PC-9 (cell line): Measurements from ENCODE around the gene ALKBH5. TPM values are rescaled to one million over a fixed set of nuclear protein-coding genes. Genes with fewer than 3 reads are reported as not detected.

Source experiments
- BruUV-seq: library from RNA; stranded (reverse); fragments of 400-500 nt; replicated peaks from 2 replicates; lab custom pipeline; 2021; lab: Mats Ljungman, UMichigan
- CTCF ChIA-PET: fragments of 300-600 bp; sonication (Branson Sonifier 250); formaldehyde crosslinking; loops from one replicate; lab custom pipeline; 2022; ENCODE audit warnings: antibody characterized with exemption; lab: Charles Lee
- POLR2A ChIA-PET: fragments of 300-600 bp; sonication (Branson Sonifier 250); formaldehyde crosslinking; loops from one replicate; lab custom pipeline; 2022; ENCODE audit warnings: antibody characterized with exemption; ENCODE audit not compliant: unreplicated experiment; lab: Charles Lee
- DNase-seq, 2 experiments: peaks; one replicate each; pipeline versions ENCODE4 v3.0.0 to v3.0.0-alpha.2; 2015 to 2022; ENCODE audit warnings: mixed read lengths in 1 of 2
- H2AFZ ChIP-seq: fragments of 200-600 bp; sonication (generic); 2 replicates; pipeline ENCODE4 v1.8.1; 2017; ENCODE audit warnings: antibody characterized with exemption
- H3F3A ChIP-seq: fragments of 200-600 bp; sonication (generic); 2 replicates; pipeline ENCODE4 v1.8.1; 2017; ENCODE audit warnings: antibody characterized with exemption, mild to moderate bottlenecking, low read depth; ENCODE audit not compliant: insufficient read depth
- H3K27ac ChIP-seq: fragments of 200-600 bp; sonication (generic); 2 replicates; pipeline ENCODE4 v1.6.1; 2016; ENCODE audit warnings: mixed run types
- H3K27me3 ChIP-seq: fragments of 200-600 bp; sonication (generic); 2 replicates; pipeline ENCODE4 v1.6.1; 2016; ENCODE audit warnings: low read depth, mixed run types; ENCODE audit not compliant: insufficient read depth
- H3K36me3 ChIP-seq: fragments of 200-600 bp; sonication (generic); 2 replicates; pipeline ENCODE4 v1.6.1; 2016; ENCODE audit warnings: low read depth, mixed run types
- H3K4me1 ChIP-seq: fragments of 200-600 bp; sonication (generic); replicated peaks from 2 replicates; pipeline ENCODE4 v1.6.1; 2016; ENCODE audit warnings: mixed run types; ENCODE audit not compliant: insufficient read depth
- H3K4me2 ChIP-seq: fragments of 200-600 bp; sonication (generic); 2 replicates; pipeline ENCODE4 v1.6.1; 2017; ENCODE audit warnings: mixed run types
- H3K4me3 ChIP-seq: fragments of 200-600 bp; sonication (generic); 2 replicates; pipeline ENCODE4 v1.6.1; 2016; ENCODE audit warnings: mixed run types
- H3K79me2 ChIP-seq: fragments of 200-600 bp; sonication (generic); 2 replicates; pipeline ENCODE4 v1.6.1; 2017; ENCODE audit warnings: low read depth, mixed run types
- H3K9me2 ChIP-seq: fragments of 200-600 bp; sonication (generic); 2 replicates; pipeline ENCODE4 v1.8.1; 2017; ENCODE audit warnings: mild to moderate bottlenecking; ENCODE audit not compliant: insufficient read depth
- H3K9me3 ChIP-seq: fragments of 200-600 bp; sonication (generic); 2 replicates; pipeline ENCODE4 v1.8.1; 2016; ENCODE audit warnings: low read depth; ENCODE audit not compliant: insufficient read depth
- H4K20me1 ChIP-seq: fragments of 200-600 bp; sonication (generic); 2 replicates; pipeline ENCODE4 v1.8.1; 2017; ENCODE audit not compliant: insufficient read depth
- EZH2 ChIP-seq: fragments of 200-600 bp; sonication (generic); IDR thresholded peaks from 2 replicates; pipeline ENCODE4 v1.8.0; 2017; ENCODE audit warnings: antibody characterized with exemption, low read depth
- intact Hi-C: fragments of 100-400 bp; cut with micrococcal nuclease; formaldehyde crosslinking; loops from one replicate; pipeline ENCODE4 v1.10.0; 2022; ENCODE audit not compliant: unreplicated experiment
- total RNA-seq: library from RNA; stranded (reverse); gene quantifications from 2 replicates; pipeline ENCODE4 v1.2.3, GENCODE V29; 2021
- TF ChIP-seq, protein P1 (sequence below): fragments of 200-600 bp; sonication (generic); conservative IDR thresholded peaks from 2 replicates; pipeline ENCODE4 v1.6.1; 2017; ENCODE audit warnings: mixed run types, antibody characterized with exemption, mild to moderate bottlenecking, moderate library complexity

ALKBH5 gene
- total RNA-seq, 1 experiment from 2014 or later = 117 TPM

DNA sequence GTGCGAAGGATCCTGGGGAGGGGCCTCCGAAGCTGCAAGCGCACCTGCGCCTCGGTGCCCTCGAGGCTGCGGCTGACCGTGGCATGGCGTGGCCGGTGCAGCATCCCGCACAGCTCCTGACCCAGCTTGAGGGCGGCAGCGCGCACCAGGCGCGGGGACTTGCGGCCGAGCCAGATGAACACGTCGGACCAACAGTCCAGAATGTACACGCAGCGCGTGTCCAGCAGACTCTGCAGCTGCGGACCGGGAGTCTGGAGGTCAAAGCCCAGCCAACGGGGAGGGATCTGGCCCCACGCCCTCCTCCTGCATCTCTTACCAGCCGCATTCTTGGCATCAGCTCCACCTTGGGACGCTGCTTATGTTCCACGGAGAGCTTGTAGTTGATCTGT lies 64.0 kb downstream of the ALKBH5 start:
- Histone ChIP-seq H3K27me3 (no peaks in the 10 kb centered on the region), H4K20me1 (peaks cover 22% of the 10 kb centered on the region), H3K4me1 (no peaks in the 10 kb centered on the region), H3K36me3 (peaks cover 35% of the 10 kb centered on the region), H3K4me3 (no peak overlapping the region), H3K9me3 (no peaks in the 10 kb centered on the region), H3K79me2 (no peaks in the 10 kb centered on the region), H3K4me2 (no peak overlapping the region), H3K27ac (no peak overlapping the region), H3F3A (peaks cover 53% of the 10 kb centered on the region; the same call in 1 of the 2 replicates), H2AFZ (no peak overlapping the region), H3K9me2 (no peaks in the 10 kb centered on the region)
- ChIA-PET POLR2A (interaction anchor here (0.5 to 1.4 kb wide), 2 partner anchors 12 to 15 kb away, joined by 3 to 6 read pairs; no protein-coding TSS in a partner anchor), CTCF (interaction anchor here (0.7 to 1.0 kb wide), 2 partner anchors 12 to 27 kb away, joined by 3 to 4 read pairs; no protein-coding TSS in a partner anchor)
- no TSS peak for BruUV-seq
- TF ChIP-seq, protein P1, sequence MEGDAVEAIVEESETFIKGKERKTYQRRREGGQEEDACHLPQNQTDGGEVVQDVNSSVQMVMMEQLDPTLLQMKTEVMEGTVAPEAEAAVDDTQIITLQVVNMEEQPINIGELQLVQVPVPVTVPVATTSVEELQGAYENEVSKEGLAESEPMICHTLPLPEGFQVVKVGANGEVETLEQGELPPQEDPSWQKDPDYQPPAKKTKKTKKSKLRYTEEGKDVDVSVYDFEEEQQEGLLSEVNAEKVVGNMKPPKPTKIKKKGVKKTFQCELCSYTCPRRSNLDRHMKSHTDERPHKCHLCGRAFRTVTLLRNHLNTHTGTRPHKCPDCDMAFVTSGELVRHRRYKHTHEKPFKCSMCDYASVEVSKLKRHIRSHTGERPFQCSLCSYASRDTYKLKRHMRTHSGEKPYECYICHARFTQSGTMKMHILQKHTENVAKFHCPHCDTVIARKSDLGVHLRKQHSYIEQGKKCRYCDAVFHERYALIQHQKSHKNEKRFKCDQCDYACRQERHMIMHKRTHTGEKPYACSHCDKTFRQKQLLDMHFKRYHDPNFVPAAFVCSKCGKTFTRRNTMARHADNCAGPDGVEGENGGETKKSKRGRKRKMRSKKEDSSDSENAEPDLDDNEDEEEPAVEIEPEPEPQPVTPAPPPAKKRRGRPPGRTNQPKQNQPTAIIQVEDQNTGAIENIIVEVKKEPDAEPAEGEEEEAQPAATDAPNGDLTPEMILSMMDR = no peak
- no peak for TF ChIP-seq EZH2
- intact Hi-C loops = loop anchor here (2.0 kb wide), 1 partner anchor 67 kb away; the partner anchor contains the start of genes SMCR8 and TOP3A
- no peak for DNase-seq

DNA sequence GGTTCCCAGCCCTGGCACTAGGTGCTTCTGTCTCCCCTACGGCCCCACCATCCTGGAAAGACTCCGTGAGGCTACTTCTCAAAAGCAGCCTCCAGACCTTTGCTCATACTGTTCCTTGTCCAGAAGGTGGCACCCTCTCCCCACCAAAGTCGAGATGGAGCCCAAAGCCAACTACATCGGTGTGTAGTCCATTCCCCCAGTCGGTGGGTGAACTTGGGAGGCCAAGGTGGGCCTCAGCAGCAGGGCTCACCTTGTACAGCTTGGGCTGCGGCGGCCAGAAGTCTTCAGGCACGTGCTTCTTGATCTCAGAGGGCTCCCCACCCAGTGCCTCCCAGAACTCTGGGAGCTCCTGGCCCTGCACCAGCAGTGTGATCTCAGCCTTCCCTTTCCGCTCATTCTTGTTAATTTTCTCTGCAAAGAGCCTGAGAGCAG lies 64.7 kb downstream of the ALKBH5 start:
- H3K27ac ChIP-seq = no peak overlapping the region
- intact Hi-C loops = loop anchor here (2.0 kb wide), 1 partner anchor 66 kb away; the partner anchor contains the start of genes SMCR8 and TOP3A
- POLR2A ChIA-PET = interaction anchor here (0.5 to 1.4 kb wide), 2 partner anchors 12 to 14 kb away, joined by 3 to 6 read pairs; no protein-coding TSS in a partner anchor

DNA sequence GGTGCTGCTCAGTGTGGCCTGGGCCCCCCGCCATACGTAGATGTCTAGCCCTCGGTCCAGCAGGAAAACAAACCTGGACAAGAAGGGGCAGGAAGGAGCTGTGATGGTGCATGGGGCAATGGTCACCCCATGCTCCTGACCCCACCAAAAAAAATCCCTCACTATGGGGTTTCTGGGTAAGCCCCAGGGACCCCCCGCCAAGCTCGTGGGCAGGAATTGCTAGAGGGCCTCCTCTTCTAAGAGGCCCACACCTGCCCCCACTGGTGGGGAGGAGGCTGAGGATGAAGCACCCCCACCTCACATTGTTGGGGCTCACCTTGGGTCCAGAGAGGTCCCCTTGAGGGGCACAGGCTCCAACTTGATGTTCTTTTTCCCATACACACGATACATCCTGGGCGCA lies 65.2 kb downstream of the ALKBH5 start:
- H3K27ac ChIP-seq = no peak overlapping the region
- H3K79me2 ChIP-seq = no peaks in the 10 kb centered on the region
- H3K4me1 ChIP-seq = no peaks in the 10 kb centered on the region
- peaks cover 47% of the 10 kb centered on the region for H3K36me3 ChIP-seq
- H3K27me3 ChIP-seq = no peaks in the 10 kb centered on the region
- POLR2A ChIA-PET = interaction anchor here (0.6 to 1.4 kb wide), 2 partner anchors 13 to 60 kb away, joined by 4 to 6 read pairs; no protein-coding TSS in a partner anchor
- no peaks in the 10 kb centered on the region for H3K9me3 ChIP-seq
- peaks cover 45% of the 10 kb centered on the region; the same call in 1 of the 2 replicates for H3F3A ChIP-seq
- intact Hi-C loops = loop anchor here (2.0 kb wide), 1 partner anchor 66 kb away; the partner anchor contains the start of genes SMCR8 and TOP3A
- peaks cover 29% of the 10 kb centered on the region for H4K20me1 ChIP-seq
- TF ChIP-seq, protein P1 = no peak
- no peak for TF ChIP-seq EZH2
- no peak overlapping the region for H3K4me2 ChIP-seq
- CTCF ChIA-PET = interaction anchor here (0.6 to 1.0 kb wide), 3 partner anchors 13 to 99 kb away, joined by 3 to 4 read pairs (median 4); no protein-coding TSS in a partner anchor
- no peak overlapping the region for H3K4me3 ChIP-seq
- no peak for DNase-seq
- H2AFZ ChIP-seq = no peak overlapping the region
- BruUV-seq = no TSS peak
- no peaks in the 10 kb centered on the region for H3K9me2 ChIP-seq

More for the DNA sequence above, 64.7 kb downstream of the ALKBH5 start:
- CTCF ChIA-PET = interaction anchor here (0.6 to 1.0 kb wide), 3 partner anchors 12 to 117 kb away, joined by 3 to 4 read pairs (median 3); no protein-coding TSS in a partner anchor
- Histone ChIP-seq H3K4me3 (no peak overlapping the region), H3F3A (peaks cover 50% of the 10 kb centered on the region; the same call in 1 of the 2 replicates), H2AFZ (no peak overlapping the region), H3K79me2 (no peaks in the 10 kb centered on the region), H3K9me3 (no peaks in the 10 kb centered on the region), H3K36me3 (peaks cover 42% of the 10 kb centered on the region), H3K4me1 (no peaks in the 10 kb centered on the region), H3K27me3 (no peaks in the 10 kb centered on the region), H3K4me2 (no peak overlapping the region), H3K9me2 (no peaks in the 10 kb centered on the region), H4K20me1 (peaks cover 26% of the 10 kb centered on the region)
- peak; percentile 54 to 75 for DNase-seq
- BruUV-seq = no TSS peak
- TF ChIP-seq, protein P1 = peak; percentile 85
- no peak for TF ChIP-seq EZH2
